WERI-Rb-1 (cell line): ENCODE results near the gene LRRC27.

Source experiments
- DNase-seq: peaks from one replicate; pipeline ENCODE4 v3.0.0-alpha.2; 2020
- H3K27ac ChIP-seq: fragments of 250-450 bp; sonication (Bioruptor Pico); 2 replicates; pipeline ENCODE4 v1.5.1; 2020; ENCODE audit warnings: mild to moderate bottlenecking, moderate library complexity
- H3K27me3 ChIP-seq: fragments of 250-450 bp; sonication (Bioruptor Pico); 2 replicates; pipeline ENCODE4 v1.5.1; 2021; ENCODE audit warnings: mild to moderate bottlenecking, low read depth, moderate library complexity; ENCODE audit not compliant: insufficient read depth, severe bottlenecking
- H3K36me3 ChIP-seq: fragments of 250-450 bp; sonication (Bioruptor Pico); 2 replicates; pipeline ENCODE4 v1.5.1; 2020; ENCODE audit warnings: mild to moderate bottlenecking, moderate library complexity
- H3K4me3 ChIP-seq: 2 replicates; pipeline ENCODE4 v1.5.1; 2011; ENCODE audit warnings: low read depth, mild to moderate bottlenecking, control low read depth, low read length
- H3K9me3 ChIP-seq: fragments of 250-450 bp; sonication (Bioruptor Pico); 2 replicates; pipeline ENCODE4 v1.5.1; 2021; ENCODE audit warnings: mild to moderate bottlenecking, moderate library complexity; ENCODE audit not compliant: severe bottlenecking
- CTCF ChIP-seq: IDR thresholded peaks from 2 replicates; pipeline ENCODE4 v1.5.1; 2011; ENCODE audit warnings: low read depth, mild to moderate bottlenecking, control low read depth, inconsistent platforms, low read length

Gene LRRC27

DNA sequence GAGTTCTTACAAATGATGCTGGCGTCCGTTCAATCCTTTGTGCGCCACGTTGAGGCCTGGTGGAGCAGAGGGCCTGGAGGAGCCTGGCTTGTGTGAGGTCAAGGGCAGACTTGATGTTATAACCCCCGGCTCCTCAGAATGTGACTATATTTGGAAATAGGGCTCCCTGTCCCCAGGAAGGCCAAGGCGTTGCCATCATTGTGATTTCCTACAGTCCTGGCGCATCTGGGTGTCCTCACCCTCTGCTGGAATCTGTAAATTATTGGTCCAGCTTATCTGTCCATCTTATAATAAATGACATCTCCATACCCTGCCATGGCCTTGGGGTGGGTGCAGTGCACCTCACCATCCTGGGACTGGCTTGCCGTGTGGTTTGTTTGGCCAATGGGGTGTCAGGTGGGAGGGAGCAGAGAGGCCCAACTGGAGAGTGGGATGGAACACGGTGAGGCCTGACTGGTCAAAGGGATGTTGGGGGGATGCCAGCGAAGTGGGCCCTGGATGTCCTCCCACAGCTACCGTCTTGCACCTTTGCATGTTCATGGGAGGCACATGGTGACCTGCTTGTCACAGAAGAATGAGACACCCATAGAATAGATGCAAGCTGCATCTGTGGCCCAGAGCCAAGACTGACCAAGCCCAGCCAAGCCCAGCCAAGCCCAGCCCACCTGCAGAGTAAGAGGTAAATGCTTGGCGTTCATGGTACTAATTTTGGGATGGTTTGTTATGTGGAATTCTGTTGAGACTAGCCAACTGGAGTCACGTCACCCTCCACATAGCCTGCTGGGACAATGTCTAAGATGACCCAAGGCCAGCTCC, 11.1 kb upstream of the LRRC27 start:
- no peaks in the 10 kb centered on the region; the same call in 1 of the 2 replicates for H3K36me3 ChIP-seq
- H3K27ac ChIP-seq = no peak overlapping the region
- H3K27me3 ChIP-seq = no peaks in the 10 kb centered on the region
- TF ChIP-seq CTCF = no peak
- no peak for DNase-seq
- no peaks in the 10 kb centered on the region for H3K9me3 ChIP-seq
- no peak overlapping the region for H3K4me3 ChIP-seq

DNA sequence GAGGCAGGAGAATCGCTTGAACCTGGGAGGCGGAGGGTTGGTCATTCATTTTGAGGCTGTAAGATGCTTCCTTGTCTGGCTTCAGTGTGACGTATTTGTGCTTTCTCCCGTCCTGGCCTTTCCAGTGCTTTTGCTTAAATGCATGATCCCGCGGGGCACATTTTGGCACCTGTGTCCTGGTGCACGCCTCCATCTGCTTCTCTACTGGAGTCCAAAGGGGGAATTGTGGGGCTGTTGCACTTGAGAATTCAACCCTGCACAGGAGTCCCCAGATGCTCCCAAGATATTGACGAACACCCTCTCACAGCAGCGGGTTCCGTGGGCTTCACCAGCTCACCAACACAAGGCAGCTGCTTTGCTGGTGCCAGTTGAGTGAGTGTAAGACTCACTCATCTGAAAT, 10.3 kb upstream of the LRRC27 start:
- no peak for TF ChIP-seq CTCF
- no peaks in the 10 kb centered on the region for H3K9me3 ChIP-seq
- H3K4me3 ChIP-seq = no peak overlapping the region

DNA sequence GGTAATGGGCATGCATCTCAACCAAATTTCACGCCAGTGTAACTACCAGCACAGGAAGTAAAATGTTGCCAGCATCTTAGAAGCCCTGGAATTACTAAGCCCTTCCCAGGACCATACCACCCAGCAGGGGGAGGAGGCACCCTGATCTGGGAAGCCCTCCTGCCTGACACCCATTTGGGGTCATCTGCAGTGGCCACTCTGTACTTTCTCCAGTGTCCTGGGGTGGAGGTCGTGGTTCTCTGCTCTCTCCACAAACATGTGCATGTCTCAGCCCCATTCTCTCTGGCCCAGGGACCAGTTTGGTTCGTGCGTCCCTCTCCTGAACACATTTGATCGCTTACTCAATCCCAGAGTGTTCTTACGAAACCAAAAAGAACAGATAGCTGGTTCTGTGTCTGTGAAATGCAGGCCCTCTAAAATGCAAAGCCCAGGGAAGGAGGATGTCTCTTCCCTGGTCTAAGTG, 9.4 kb upstream of the LRRC27 start:
- Histone ChIP-seq H3K36me3 (peaks cover 5% of the 10 kb centered on the region), H3K27ac (no peak overlapping the region), H3K9me3 (no peaks in the 10 kb centered on the region), H3K27me3 (no peaks in the 10 kb centered on the region), H3K4me3 (no peak overlapping the region)
- DNase-seq = no peak
- no peak for TF ChIP-seq CTCF

More for the DNA sequence above, 10.3 kb upstream of the LRRC27 start:
- Histone ChIP-seq H3K36me3 (no peaks in the 10 kb centered on the region; the same call in 1 of the 2 replicates), H3K27ac (no peak overlapping the region), H3K27me3 (no peaks in the 10 kb centered on the region)
- no peak for DNase-seq

DNA sequence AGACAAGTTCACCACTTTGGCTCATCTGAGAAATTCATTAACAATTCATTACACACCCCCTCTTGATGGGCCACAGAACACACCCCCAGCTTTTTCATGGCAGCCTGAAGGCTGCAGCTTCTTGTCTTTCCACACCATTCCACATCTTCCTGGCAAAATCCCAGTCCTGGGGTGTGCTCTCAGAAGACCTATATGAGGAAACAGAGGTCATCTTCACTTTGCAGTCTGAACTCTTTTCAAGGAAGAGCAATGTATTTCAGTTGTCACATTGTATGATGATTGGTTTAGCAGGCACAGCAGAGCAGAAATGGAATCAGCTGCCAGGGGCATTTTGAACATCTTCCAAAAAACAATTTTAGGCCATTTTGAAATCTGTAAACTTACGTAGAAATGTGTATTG, 7.8 kb upstream of the LRRC27 start:
- no peak overlapping the region for H3K4me3 ChIP-seq
- H3K27me3 ChIP-seq = no peaks in the 10 kb centered on the region
- H3K9me3 ChIP-seq = no peaks in the 10 kb centered on the region
- no peak overlapping the region for H3K27ac ChIP-seq
- no peak for TF ChIP-seq CTCF
- no peak for DNase-seq
- peaks cover 10% of the 10 kb centered on the region for H3K36me3 ChIP-seq

DNA sequence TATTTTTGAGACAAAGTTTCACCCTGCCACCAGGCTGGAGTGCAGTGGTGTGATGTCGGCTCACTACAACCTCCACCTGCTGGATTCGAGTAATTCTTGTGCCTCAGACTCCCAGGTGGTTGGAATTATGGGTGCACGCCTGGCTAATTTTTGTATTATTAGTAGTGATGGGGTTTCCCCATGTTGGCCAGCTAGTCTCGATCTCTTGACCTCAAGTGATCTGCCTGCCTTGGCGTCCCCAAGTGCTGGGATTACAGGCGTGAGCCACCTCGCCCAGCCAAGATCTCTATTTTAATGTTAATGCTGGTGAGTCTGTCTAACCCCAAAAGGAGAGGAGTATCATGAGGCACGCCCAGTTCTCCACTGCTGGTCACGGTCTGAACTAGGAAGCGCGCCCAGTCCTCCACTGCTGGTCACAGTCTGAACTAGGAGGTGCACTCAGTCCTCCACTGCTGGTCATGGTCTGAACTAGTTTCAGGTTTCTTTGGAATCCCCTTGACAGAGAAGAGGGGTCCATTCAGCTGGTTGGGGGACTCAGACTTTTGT, 5.6 kb upstream of the LRRC27 start:
- Histone ChIP-seq H3K27ac (no peak overlapping the region), H3K36me3 (peaks cover 21% of the 10 kb centered on the region), H3K27me3 (no peaks in the 10 kb centered on the region), H3K9me3 (no peaks in the 10 kb centered on the region), H3K4me3 (no peak overlapping the region)
- TF ChIP-seq CTCF = no peak
- DNase-seq = no peak

DNA sequence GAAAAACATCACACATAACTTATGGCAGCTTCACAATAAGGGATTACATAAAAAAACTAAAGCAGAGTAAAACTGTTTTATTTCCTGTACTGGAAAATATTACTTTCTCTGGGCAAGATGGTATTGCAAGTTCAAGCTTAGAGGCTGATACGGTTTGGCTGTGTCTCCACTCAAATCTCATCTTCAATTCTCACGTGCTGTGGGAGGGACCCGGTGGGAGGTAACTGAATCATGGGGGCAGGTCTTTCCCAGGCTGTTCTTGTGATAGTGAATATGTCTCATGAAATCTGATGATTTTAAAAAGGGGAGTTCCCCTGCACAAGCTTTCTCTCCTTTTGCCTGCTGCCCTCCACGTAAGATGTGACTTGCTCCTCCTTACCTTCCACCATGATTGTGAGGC, 5.1 kb upstream of the LRRC27 start:
- no peaks in the 10 kb centered on the region for H3K27me3 ChIP-seq
- H3K4me3 ChIP-seq = no peak overlapping the region
- H3K27ac ChIP-seq = no peak overlapping the region
- no peak for TF ChIP-seq CTCF
- DNase-seq = no peak
- peaks cover 22% of the 10 kb centered on the region for H3K36me3 ChIP-seq
- H3K9me3 ChIP-seq = no peaks in the 10 kb centered on the region
